Osteoblast (primary cell): ENCODE data around the gene ITGA6. TPM values are rescaled to one million over a fixed set of nuclear protein-coding genes. Genes with fewer than 3 reads are reported as not detected.
"Not testable (repeated sequence)": the region's sequence is repeated elsewhere in the genome, so short reads cannot be mapped to it uniquely, and the experiment has no call there.

Experiments used
- DNase-seq: peaks from one replicate; pipeline ENCODE4 v3.0.0; 2011; ENCODE audit warnings: low spot score, mixed read lengths; ENCODE audit not compliant: insufficient read length; ENCODE audit errors: missing footprints
- H2AFZ ChIP-seq: 2 replicates; pipeline ENCODE4 v1.6.0; 2011; ENCODE audit warnings: mild to moderate bottlenecking, low read length
- H3K27ac ChIP-seq: 2 replicates; pipeline ENCODE4 v1.5.1; 2011; ENCODE audit warnings: mild to moderate bottlenecking, low read depth, low read length, moderate library complexity
- H3K27me3 ChIP-seq: 2 replicates; pipeline ENCODE4 v1.6.0; 2012; ENCODE audit warnings: mild to moderate bottlenecking, control low read depth, inconsistent platforms, low read length, moderate library complexity; ENCODE audit not compliant: insufficient read depth
- H3K36me3 ChIP-seq: 2 replicates; pipeline ENCODE4 v1.5.1; 2011; ENCODE audit warnings: mild to moderate bottlenecking, low read length, control low read depth, moderate library complexity; ENCODE audit not compliant: insufficient read depth
- H3K4me1 ChIP-seq: 2 replicates; pipeline ENCODE4 v1.5.1; 2011; ENCODE audit warnings: mild to moderate bottlenecking, low read length, control low read depth, moderate library complexity; ENCODE audit not compliant: insufficient read depth
- H3K4me2 ChIP-seq: 2 replicates; pipeline ENCODE4 v1.6.0; 2011; ENCODE audit warnings: mild to moderate bottlenecking, low read length; ENCODE audit not compliant: insufficient read depth
- H3K4me3 ChIP-seq: fragments of 200-600 bp; sonication (generic); 3 replicates; pipeline ENCODE4 v1.5.1; 2012; ENCODE audit warnings: mild to moderate bottlenecking, low read length, inconsistent platforms; ENCODE audit not compliant: insufficient read depth
- H3K79me2 ChIP-seq: 2 replicates; pipeline ENCODE4 v1.6.0; 2012; ENCODE audit warnings: mild to moderate bottlenecking, low read length, control low read depth, inconsistent platforms; ENCODE audit not compliant: insufficient read depth
- H3K9me3 ChIP-seq: 2 replicates; pipeline ENCODE4 v1.5.1; 2011; ENCODE audit warnings: low read depth, low read length, control low read depth
- H4K20me1 ChIP-seq: 2 replicates; pipeline ENCODE4 v1.6.0; 2012; ENCODE audit warnings: mild to moderate bottlenecking, low read length, control low read depth; ENCODE audit not compliant: insufficient read depth
- total RNA-seq: library from RNA; depleted of rRNA; stranded (reverse); fragments of >200 nt; gene quantifications from 2 replicates; pipeline ENCODE4 v1.2.3, GENCODE V29; 2012
- TF ChIP-seq, protein P1 (sequence below): IDR thresholded peaks from 2 replicates; pipeline ENCODE4 v1.5.1; 2011; ENCODE audit warnings: mild to moderate bottlenecking, low read depth, low read length, moderate library complexity; ENCODE audit errors: extremely low read depth

Gene ITGA6
- total RNA-seq, 1 donor = 9.0 TPM

DNA sequence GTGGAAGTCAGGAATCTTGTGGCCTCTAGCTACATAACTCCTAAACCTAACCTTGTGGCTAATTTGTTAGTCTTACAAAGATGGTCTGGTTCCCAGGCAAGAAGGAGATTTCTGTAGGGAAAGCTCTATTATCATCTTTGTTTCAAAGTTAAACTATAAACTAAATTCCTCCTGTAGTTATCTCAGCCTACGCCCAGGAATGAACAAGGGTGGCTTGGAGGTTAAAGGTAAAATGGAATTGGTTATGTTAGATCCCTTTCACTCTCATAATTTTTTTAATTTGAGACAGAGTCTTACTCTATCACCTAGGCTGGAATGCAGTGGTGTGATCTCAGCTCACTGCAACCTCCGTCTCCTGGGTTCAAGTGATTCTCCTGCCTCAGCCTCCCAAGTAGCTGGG is 103.9 kb downstream of the ITGA6 start:
- Histone ChIP-seq H3K9me3 (peaks cover 4% of the 10 kb centered on the region), H3K79me2 (no peaks in the 10 kb centered on the region), H3K4me1 (no peaks in the 10 kb centered on the region), H2AFZ (no peak overlapping the region), H3K27me3 (no peaks in the 10 kb centered on the region), H3K27ac (no peak overlapping the region), H4K20me1 (no peaks in the 10 kb centered on the region), H3K4me3 (no peak overlapping the region), H3K36me3 (no peaks in the 10 kb centered on the region), H3K4me2 (no peak overlapping the region)
- TF ChIP-seq, protein P1, sequence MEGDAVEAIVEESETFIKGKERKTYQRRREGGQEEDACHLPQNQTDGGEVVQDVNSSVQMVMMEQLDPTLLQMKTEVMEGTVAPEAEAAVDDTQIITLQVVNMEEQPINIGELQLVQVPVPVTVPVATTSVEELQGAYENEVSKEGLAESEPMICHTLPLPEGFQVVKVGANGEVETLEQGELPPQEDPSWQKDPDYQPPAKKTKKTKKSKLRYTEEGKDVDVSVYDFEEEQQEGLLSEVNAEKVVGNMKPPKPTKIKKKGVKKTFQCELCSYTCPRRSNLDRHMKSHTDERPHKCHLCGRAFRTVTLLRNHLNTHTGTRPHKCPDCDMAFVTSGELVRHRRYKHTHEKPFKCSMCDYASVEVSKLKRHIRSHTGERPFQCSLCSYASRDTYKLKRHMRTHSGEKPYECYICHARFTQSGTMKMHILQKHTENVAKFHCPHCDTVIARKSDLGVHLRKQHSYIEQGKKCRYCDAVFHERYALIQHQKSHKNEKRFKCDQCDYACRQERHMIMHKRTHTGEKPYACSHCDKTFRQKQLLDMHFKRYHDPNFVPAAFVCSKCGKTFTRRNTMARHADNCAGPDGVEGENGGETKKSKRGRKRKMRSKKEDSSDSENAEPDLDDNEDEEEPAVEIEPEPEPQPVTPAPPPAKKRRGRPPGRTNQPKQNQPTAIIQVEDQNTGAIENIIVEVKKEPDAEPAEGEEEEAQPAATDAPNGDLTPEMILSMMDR = no peak
- no peak for DNase-seq

DNA sequence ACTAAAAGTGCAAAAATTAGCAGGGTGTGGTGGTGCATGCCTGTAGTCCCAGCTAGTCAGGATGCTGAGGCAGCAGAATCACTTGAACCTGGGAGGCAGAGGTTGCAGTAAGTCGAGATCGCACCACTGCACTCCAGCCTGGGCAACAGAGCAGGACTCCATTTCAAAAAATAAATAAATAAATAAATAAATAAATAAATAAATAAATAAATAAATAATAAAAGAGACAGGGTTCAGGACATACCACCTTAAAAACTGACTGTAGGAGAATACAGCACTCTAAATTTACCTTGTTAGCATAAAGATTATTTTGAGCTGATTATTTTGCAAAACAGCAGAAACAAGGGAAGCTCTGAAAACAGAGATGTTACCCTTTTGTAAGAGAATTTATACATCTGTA is 105.1 kb downstream of the ITGA6 start:
- not testable (repeated sequence) for H3K79me2 ChIP-seq, H3K4me3 ChIP-seq, H2AFZ ChIP-seq, H3K4me1 ChIP-seq, H4K20me1 ChIP-seq, H3K4me2 ChIP-seq, H3K27ac ChIP-seq, DNase-seq, H3K36me3 ChIP-seq, H3K27me3 ChIP-seq, H3K9me3 ChIP-seq

DNA sequence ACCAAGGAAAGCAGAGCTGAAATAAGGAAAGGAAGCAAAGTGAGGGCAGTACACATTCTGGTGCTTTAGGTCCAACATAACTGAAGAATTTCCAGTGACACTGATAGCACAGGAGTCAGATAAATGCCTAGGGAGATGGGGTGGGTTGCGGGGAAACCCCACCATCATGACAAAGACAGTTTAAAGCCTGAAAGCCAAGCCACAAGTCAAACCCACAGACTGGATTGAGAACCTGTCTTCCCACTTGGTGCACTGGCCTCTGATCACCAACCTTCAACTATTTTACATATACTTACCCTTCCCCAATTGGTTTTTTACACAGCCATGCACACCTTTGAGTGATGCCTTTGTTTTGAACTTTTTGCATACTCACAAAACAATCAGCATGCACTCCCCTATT is 106.3 kb downstream of the ITGA6 start:
- Histone ChIP-seq H2AFZ (no peak overlapping the region), H3K36me3 (no peaks in the 10 kb centered on the region), H3K4me1 (no peaks in the 10 kb centered on the region), H3K27ac (no peak overlapping the region), H4K20me1 (no peaks in the 10 kb centered on the region), H3K79me2 (no peaks in the 10 kb centered on the region), H3K4me2 (no peak overlapping the region), H3K4me3 (no peak overlapping the region), H3K27me3 (no peaks in the 10 kb centered on the region), H3K9me3 (peaks cover 4% of the 10 kb centered on the region)
- TF ChIP-seq, protein P1 = no peak
- no peak for DNase-seq

DNA sequence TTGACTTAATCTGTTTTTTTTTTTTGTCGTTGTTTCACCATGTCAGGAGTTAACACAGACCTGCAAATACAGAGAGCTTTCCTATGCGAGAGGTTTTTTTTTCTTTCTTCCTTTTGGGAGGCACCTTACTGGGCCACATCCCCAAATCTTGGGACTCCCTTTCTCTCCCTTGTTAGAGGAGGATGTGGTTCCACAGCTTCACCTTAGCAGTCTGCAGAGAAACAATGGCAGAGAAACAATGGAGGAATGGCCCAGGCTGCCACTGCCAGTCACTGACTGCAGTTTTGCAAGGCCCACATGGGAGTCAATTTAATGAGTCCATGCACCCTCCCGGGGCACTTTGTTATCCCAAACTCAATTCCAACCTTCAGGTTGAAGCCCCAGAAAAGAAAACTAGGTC is 107.7 kb downstream of the ITGA6 start:
- H3K27ac ChIP-seq = no peak overlapping the region
- peaks cover 4% of the 10 kb centered on the region for H3K9me3 ChIP-seq
- no peaks in the 10 kb centered on the region for H3K27me3 ChIP-seq
- DNase-seq = no peak
- H3K4me3 ChIP-seq = no peak overlapping the region
- no peaks in the 10 kb centered on the region for H3K36me3 ChIP-seq
- H3K4me2 ChIP-seq = no peak overlapping the region
- H2AFZ ChIP-seq = no peak overlapping the region
- no peaks in the 10 kb centered on the region for H3K79me2 ChIP-seq
- TF ChIP-seq, protein P1 = no peak
- H3K4me1 ChIP-seq = no peaks in the 10 kb centered on the region
- no peaks in the 10 kb centered on the region for H4K20me1 ChIP-seq

DNA sequence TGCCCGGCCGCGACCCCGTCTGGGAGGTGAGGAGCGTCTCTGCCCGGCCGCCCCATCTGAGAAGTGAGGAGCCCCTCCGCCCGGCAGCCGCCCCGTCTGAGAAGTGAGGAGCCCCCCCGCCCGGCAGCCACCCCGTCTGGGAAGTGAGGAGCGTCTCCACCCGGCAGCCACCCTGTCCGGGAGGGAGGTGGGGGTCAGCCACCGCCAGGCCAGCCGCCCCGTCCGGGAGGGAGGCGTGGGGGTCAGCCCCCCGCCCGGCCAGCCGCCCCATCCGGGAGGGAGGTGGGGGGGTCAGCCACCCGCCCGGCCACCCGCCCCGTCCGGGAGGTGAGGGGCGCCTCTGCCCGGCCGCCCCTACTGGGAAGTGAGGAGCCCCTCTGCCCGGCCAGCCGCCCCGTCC is 110.5 kb downstream of the ITGA6 start:
- not testable (repeated sequence) for H4K20me1 ChIP-seq, H3K36me3 ChIP-seq, H2AFZ ChIP-seq, H3K27me3 ChIP-seq, H3K27ac ChIP-seq, H3K9me3 ChIP-seq, H3K4me1 ChIP-seq, DNase-seq, H3K4me3 ChIP-seq, H3K79me2 ChIP-seq, H3K4me2 ChIP-seq
